Activated CD8-positive, alpha-beta memory T cell treated with anti-CD3 and anti-CD28 coated beads for 36 hours (primary cell): ENCODE measurements around the gene CBLL2. TPM values are rescaled to one million over a fixed set of nuclear protein-coding genes. Genes with fewer than 3 reads are reported as not detected.
"Not testable (repeated sequence)": the region's sequence is repeated elsewhere in the genome, so short reads cannot be mapped to it uniquely, and the experiment has no call there.

ENCODE experiments used
- CTCF ChIA-PET: fragments of 350-600 bp; sonication (Branson Sonifier 250); formaldehyde crosslinking; loops from one replicate; lab custom pipeline; 2021; ENCODE audit warnings: antibody characterized with exemption; lab: Charles Lee
- POLR2A ChIA-PET: fragments of 350-600 bp; sonication (Branson Sonifier 250); formaldehyde crosslinking; loops from one replicate; lab custom pipeline; 2021; ENCODE audit warnings: antibody characterized with exemption; lab: Charles Lee
- total RNA-seq, 2 experiments: library from RNA; stranded (reverse); gene quantifications; one replicate each; pipeline ENCODE4 v1.2.3, GENCODE V29; 2021

CBLL2 gene, protein sequence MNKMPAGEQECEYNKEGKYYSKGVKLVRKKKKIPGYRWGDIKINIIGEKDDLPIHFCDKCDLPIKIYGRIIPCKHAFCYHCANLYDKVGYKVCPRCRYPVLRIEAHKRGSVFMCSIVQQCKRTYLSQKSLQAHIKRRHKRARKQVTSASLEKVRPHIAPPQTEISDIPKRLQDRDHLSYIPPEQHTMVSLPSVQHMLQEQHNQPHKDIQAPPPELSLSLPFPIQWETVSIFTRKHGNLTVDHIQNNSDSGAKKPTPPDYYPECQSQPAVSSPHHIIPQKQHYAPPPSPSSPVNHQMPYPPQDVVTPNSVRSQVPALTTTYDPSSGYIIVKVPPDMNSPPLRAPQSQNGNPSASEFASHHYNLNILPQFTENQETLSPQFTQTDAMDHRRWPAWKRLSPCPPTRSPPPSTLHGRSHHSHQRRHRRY
- total RNA-seq: not detected

DNA sequence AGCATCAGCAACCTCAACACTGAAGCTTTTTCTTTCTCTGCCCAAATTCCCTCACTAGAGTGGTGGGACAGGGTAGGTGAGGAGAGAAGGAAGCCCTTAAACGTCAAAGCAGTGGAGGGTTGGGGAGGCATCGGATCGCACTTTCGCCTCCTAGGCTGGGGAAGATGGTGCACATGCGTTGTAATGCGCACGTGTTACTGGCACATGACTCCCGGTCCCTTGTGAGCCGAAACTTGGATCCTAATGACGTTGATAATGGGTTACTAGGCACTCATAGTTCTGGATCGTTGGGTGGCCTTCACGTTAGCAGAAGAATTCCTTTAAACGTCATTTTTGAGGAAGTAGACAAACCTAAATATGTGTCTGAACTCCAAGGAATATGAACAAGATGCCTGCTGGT lies at the start of gene CBLL2:
TSS of gene CBLL2 (plus strand) at position 301 of the 400 bp plus-strand sequence. CDS start at position 380, 79 bp downstream.
- POLR2A ChIA-PET: no interaction called here
- CTCF ChIA-PET: no interaction called here

DNA sequence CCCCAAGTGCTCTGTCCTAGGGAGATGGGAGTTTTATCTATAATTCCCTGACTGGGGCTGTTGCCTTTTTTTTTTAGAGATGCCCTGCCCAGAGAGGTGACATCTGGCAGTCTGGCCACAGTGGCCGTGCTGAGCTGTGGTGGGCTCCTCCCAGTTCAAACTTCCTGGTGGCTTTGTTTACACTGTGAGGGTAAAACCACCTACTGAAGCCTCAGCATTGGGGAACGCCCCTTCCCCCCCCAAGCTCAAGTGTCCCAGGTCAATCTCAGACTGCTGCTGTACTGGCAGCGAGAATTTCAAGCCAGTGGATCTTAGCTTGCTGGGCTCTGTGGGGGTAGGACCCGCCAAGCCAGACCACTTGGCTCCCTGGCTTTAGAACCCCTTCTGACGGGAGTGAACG lies 38.3 kb upstream of the CBLL2 start:
- CTCF ChIA-PET: no interaction called here

DNA sequence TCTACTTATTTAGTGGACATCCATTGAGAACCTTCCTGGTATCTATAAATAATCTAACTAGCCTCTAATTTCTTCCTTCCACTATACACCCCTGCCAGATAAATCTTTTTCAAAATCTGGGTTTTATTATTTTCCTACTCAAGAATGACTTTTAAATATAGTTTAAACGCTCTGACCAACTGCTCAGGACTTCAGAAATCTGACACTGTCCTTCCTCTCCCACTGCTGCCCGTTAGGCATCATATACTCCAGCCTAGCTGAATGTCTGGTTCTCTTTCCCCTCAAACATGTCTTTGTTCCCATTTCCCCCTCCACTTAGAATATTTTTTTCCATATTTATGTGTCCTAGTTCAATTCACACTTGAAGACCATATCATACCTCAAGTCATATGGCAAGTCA lies 35.2 kb upstream of the CBLL2 start:
- POLR2A ChIA-PET: no interaction called here
- CTCF ChIA-PET: no interaction called here

More for the DNA sequence above, 38.3 kb upstream of the CBLL2 start:
- POLR2A ChIA-PET: no interaction called here

DNA sequence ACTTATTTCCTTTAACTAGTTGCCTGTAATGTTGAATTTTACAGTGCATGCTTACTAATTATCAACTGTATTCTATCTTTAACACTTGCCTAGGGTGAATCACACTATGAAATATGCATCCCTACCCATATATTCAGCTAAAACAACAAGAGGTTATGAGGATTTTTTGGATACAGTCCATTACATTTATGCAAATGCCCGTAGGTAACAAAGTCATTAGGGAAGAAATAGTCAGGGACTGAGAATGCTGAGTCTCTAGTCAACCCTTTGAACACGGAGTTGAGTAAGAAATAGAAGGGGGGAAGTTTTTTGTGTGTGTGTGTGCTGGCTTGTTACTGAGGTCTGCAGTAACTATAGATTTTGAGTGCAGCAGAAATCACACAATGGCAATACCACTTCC lies 26.1 kb upstream of the CBLL2 start:
- POLR2A ChIA-PET: no interaction called here
- CTCF ChIA-PET: no interaction called here

DNA sequence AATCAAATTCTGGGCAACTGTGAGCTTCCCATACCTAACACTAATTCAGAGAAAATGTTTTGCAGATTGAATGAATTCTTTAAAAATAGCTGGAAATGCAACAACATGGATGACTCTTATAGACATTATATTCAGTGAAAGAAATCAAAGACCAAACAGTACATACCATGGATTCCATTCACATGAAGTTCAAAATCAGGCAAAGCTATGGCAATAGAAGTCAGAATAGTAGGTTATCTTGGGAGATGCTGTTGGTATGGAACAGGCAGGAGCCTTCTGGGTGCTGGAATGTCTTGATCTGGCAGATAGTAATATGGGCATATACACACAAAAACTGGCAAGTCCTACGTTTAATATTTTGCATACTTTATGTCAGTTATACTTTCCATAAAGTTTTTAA lies 25.5 kb upstream of the CBLL2 start:
- ChIA-PET POLR2A (no interaction called here), CTCF (no interaction called here)

DNA sequence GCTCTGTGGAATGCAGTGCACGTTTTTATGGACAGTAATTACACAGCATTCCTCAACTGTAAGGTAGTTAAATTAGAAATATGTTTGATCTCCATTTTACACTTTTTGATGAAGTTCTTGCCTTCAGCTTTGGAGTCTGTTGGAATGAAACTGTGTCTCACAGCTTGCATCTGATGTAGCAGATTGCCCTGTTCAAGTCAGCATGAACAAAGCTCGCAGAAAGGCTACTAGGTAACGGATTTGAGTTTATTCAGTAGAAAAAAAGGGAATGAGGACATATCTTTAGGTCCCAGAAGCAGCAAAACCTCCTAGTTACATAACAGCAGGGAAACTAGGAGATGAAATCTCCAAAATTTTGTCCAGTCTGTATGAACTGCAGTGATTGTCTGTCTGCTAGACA lies 24.3 kb upstream of the CBLL2 start:
- POLR2A ChIA-PET: no interaction called here
- CTCF ChIA-PET: no interaction called here

DNA sequence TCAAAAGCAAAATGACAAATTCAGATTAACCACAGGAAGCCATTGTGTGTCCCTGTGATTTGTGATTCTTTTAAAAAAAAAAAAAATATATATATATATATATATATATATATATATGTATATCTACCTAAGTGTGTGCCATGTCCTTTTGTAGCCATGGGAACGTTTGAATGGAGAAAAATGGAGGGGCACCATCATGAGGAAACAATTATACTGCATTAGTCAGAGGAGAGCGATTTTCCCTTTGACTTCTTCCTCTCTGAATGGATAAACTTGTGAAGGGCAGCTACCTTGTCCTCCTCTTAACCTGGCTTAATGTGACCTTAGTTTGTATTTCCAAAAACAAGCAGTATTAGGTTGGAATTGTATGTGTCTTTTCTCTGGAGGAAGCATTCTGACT lies 23.3 kb upstream of the CBLL2 start:
- POLR2A ChIA-PET: no interaction called here

DNA sequence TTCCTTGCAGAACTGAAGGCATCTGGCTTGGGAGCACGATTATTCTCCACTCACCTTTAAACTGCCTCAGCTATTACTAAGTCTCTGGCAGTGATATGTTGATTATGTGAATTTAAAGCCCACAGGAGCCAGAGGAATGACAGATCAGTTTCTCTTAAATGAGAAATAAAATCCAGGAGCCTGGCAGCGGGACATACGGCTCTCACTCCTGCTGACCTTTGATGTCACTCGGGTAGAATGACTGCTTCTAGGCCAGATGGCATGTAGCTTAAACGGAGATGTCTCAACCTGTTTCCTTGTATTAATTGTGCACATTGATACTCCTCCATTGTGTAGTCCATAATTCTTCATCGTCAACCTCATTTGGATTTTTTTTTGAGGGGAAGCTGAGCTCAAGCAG lies 4.0 kb upstream of the CBLL2 start:
- CTCF ChIA-PET: no interaction called here

More for the DNA sequence above, 23.3 kb upstream of the CBLL2 start:
- CTCF ChIA-PET: no interaction called here

DNA sequence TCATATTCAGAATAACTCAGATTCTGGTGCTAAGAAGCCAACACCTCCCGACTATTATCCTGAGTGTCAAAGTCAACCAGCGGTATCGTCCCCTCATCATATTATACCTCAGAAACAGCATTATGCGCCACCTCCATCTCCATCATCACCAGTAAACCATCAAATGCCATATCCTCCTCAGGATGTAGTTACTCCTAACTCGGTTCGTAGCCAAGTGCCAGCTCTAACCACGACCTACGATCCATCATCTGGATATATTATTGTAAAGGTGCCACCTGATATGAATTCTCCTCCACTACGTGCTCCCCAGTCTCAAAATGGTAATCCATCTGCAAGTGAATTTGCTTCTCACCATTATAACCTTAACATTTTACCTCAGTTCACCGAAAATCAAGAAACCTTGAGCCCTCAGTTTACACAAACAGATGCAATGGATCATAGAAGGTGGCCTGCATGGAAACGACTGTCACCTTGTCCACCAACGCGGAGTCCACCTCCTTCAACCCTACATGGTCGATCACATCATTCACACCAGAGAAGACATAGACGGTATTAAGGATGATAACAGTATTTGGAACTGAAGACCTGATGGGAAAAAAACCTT lies 1.1 kb downstream of the CBLL2 start:
- ChIA-PET POLR2A (no interaction called here), CTCF (no interaction called here)

More for the DNA sequence above, 4.0 kb upstream of the CBLL2 start:
- POLR2A ChIA-PET: no interaction called here

DNA sequence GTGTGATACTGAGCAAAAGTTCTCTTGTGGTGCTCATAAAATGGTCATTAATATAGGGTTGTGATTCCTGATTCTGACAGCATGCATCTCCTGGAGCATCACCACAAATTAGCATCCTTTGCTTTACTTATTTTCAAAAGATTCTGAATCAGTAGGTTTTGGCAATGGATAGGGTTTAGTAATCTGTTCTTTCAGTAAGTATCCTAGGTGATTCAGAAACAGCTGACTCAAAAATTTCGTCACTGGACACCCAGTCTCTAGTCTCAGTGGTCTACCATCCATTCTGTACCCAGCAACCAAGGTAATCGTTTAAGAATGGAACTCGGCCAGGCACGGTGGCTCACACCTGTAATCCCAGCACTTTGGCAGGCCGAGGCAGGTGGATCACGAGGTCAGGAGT lies 4.1 kb downstream of the CBLL2 start:
- POLR2A ChIA-PET: no interaction called here
- CTCF ChIA-PET: no interaction called here

DNA sequence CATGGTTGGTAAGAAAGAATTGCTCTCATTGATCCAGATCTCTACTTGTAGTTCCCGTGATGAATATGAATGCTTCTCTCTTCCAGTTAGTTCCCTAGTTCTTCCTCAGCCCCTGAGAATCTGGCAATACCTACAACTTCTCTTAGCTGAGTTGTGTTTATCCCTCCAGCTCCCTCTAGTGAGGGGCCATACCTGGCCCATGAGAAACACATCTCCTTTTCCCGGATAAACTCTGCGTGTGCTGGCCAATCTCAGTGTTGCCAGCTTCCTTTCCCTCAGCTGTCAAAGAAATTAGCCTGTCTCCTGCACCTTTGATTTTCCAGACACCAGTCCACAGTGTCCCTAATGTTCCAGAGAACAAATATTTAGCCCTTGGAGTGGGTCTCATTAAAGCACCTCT lies 5.7 kb downstream of the CBLL2 start:
- POLR2A ChIA-PET: no interaction called here
- CTCF ChIA-PET: no interaction called here

DNA sequence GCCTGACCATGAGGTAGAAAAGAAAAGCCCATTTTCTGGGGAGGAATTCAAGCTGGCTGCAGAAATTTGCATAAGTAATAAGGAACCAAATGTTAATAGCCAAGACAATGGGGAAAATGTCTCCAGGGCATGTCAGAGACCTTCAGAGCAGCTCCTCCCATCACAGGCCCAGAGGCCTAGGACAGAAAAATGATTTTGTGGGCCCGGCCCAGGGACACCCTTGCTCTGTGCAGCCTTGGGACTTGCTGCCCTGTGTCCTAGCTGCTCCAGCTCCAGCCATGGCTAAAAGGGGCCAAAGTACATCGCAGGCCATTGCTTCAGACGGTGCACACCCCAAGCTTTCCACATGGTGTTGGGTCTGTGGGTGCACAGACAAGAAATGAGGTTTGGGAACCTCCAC lies 16.5 kb downstream of the CBLL2 start:
- POLR2A ChIA-PET, CTCF ChIA-PET: not testable (repeated sequence)

DNA sequence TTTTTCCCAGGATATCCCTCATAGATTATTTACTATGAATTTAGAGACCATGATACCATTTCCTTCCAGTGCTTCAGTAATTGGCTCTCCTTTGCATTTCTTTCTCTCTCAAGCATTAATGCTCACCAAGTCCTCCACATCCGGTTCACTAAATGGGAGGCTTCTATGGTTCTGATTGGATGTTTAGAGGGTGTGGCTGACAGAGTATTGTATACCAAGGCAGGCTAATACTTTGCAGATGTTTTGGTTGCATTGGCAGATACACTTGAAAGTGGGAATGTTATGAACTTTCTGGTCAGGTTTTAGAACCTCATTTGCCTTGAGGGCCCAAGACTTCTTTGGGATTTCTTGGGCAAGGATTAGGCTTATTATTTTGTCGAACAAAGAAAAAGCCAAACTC lies 24.2 kb downstream of the CBLL2 start:
- ChIA-PET CTCF (no interaction called here), POLR2A (no interaction called here)

DNA sequence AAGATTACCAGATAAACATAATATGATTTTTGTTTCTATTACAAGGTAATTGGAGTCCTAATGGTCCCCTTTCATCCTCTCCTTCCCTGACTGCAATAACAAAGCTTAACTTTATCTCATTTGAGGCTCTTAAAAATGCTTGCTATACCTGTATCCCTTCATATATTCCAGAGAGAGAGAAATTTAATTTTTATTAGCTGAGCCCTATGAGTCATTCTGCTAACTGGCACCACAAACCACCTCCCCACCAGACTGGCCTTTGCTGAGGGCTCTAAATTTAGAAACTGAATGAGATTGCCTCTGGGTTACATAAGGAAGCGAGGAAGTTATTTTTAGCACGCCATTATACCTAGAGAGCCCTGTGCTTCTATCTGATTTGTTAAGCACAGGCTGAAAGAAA lies 27.4 kb downstream of the CBLL2 start:
- ChIA-PET CTCF (no interaction called here), POLR2A (no interaction called here)

DNA sequence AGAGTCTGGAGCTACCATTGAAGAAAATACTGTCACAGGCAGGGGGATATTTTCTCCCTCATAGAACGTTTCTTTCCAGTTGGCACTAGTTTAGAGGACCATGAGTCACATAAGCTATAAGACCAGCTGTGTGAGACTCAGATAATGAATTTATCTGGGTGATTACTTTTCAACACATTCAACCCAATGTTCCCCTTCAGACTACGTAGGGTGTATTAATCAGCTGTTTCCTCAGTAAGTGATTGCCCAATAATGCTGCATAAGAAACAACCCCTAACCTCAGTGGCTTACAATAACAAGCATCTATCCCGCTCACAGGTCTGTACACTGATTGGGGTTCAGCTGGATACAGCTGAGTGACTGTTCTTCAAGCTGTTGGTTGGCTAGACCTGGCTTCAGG lies 38.1 kb downstream of the CBLL2 start:
- ChIA-PET POLR2A (no interaction called here), CTCF (no interaction called here)

DNA sequence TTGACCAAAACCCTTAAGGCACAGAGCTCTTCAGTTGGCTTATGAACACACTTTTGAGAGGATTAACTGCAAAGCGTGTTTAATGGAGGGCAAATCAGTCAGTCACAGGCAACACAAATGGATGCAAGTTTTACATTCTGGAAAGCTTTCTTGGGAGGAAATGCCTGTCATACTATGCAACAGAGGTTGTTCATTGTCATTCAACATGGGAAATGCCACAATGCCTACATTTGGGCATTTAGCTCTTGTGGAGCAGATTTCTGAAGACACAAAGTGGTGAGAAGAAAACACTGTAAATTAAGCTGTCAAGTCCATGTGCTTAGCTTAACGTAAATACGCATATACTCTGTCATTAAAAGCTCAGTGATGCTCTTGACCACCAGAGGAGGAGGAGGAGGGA lies 41.1 kb downstream of the CBLL2 start:
- POLR2A ChIA-PET: no interaction called here
- CTCF ChIA-PET: no interaction called here

DNA sequence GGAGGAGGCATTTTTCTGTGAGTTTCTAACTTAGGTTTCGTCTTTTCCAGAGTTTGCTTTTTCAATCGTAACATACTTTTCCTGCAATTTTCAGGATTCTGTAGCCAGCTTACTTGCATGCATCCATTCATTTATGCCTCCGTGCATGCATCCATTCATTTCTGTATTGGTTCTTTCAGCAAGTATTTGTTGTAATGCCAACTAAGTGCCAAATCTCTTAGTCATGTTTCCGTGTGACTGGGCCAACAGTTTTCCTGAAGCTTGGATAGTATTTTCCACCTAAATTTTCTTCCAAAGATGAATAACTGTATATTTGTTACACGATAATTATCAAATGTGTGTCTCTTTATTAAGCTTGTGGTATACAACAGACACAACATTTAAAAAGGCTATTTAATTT lies 41.5 kb downstream of the CBLL2 start:
- ChIA-PET POLR2A (no interaction called here), CTCF (no interaction called here)

DNA sequence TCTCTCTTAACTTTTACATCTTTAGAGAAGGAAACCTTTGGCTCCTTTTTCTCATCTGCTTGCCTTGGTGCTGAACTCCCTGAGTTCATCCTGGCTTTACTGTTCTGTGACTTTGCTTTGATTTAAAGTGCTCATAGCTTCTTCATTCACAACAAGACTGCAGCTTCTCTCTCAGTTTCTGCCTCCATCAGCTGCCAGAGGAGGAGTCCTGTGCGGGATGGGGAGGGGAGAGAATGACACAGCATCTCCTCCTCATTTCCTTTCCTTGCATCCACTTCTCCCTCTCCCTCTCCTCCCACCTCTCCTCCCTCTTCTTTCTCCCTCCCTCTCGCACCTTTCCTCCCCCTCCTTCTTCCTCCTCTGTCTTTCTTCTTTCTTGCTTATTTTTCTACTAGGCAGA lies 42.0 kb downstream of the CBLL2 start:
- ChIA-PET CTCF (no interaction called here), POLR2A (no interaction called here)

DNA sequence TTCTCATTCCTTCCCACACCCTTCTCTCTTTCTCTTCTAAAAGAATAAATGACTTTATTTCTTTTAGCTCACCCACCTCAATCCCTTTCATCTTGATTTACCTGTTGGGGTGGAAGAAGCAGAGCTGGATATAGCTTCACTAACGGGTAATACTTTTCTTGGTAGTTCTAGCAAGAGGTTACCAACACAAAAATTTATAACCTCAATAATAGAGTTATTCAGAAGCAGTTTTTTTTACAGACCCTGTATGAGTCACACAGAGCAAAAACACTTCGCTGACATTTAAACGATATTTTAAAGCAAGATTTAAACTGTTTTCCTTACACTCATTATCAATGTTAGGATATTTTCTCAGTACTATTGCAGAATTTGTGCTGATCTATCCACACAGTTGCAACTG lies 42.4 kb downstream of the CBLL2 start:
- POLR2A ChIA-PET: no interaction called here
- CTCF ChIA-PET: interaction anchor here (0.6 kb wide), 1 partner anchor 862 kb away, joined by 4 read pairs; no protein-coding TSS in a partner anchor

DNA sequence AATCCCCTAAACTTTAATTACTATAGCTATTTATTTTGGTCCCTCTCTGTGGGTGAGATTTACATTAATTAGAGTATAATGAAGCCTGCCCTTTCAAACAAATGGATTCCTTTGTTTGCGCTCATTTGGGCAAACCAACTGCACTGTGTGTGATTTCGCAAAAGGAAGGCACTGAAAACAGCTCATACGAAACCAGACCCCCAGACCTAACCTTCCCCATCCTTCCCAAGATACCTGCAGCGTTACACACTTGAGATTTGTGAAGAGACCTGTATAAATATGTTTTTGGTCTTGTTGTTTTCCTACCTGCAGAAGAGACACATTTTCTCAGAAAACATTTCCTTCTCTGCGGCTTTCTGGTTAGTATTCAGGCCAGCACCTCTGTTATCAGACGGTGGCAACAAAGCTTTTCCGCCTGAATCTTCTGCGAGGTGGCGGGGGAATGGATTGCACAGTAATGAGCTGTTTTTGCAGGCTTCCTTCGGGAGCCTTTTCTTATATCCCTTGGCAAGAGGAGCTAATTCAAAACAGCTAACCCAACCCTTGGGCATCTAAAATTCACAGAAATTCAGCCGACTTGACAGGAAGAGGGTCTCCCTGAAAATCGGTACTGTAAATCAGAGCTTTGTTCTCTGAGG lies 47.6 kb downstream of the CBLL2 start:
- POLR2A ChIA-PET: no interaction called here
- CTCF ChIA-PET: no interaction called here

DNA sequence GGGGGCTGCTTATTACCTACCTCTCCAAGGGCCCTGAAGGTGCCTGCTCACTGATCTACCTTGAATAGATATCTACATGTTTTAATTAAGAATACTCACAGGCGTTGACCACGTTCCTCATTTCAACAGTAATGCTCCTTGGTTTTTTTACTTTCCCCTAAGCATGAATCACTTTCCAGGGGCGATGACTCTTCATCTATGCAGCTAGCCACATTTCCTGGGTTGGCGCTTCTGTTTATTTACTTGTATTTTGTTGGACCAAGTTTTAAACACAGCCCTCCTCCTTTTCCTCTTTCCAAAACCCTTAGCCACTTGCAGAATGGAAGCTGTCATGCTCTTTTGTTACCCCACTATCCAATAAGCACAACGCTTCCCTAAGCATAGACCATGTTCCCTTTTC lies 50.8 kb downstream of the CBLL2 start:
- ChIA-PET CTCF (no interaction called here), POLR2A (no interaction called here)
